Peyer's patch (tissue), 4 donors: ENCODE measurements around the gene GOLGA8M. TPM values are rescaled to one million over a fixed set of nuclear protein-coding genes. Genes with fewer than 3 reads are reported as not detected.

ENCODE experiments used
- small RNA-seq, 2 donors: library from RNA; depleted of rRNA; stranded (forward); fragments of <200 nt; gene quantifications; one replicate each; pipeline ENCODE3, GENCODE V24; 2016
- total RNA-seq, 4 donors: library from RNA; depleted of rRNA; stranded (reverse); fragments of >200 nt; gene quantifications; one replicate each; pipeline ENCODE4 v1.1.0, GENCODE V29; 2016

GOLGA8M gene
- total RNA-seq, 4 donors from 2014 or later = 2.7 to 3.9 TPM; not detected in 2

Small RNA genes lying within 50 kb of the gene (small RNA-seq; reads per million reads assigned to genes)
- gene RN7SL719P = 0 reads per million in 2 donors

Other genes with a start within 250 kb of the GOLGA8M start
- gene GOLGA8G, start 179.4 kb downstream of the GOLGA8M start, total RNA-seq = not detected
- gene GOLGA6L25, start 158.9 kb downstream of the GOLGA8M start, total RNA-seq = not detected
- gene GOLGA6L7, start 136.2 kb upstream of the GOLGA8M start, total RNA-seq = not detected
- gene APBA2, start 173.6 kb upstream of the GOLGA8M start, total RNA-seq = 10 to 100 TPM in 1 of 4 donors, 1 to 10 TPM in 3; 7.2 to 33.8 (median 8.8) TPM